Measurements from ENCODE around the gene GNPDA1.

GNPDA1 gene

DNA sequence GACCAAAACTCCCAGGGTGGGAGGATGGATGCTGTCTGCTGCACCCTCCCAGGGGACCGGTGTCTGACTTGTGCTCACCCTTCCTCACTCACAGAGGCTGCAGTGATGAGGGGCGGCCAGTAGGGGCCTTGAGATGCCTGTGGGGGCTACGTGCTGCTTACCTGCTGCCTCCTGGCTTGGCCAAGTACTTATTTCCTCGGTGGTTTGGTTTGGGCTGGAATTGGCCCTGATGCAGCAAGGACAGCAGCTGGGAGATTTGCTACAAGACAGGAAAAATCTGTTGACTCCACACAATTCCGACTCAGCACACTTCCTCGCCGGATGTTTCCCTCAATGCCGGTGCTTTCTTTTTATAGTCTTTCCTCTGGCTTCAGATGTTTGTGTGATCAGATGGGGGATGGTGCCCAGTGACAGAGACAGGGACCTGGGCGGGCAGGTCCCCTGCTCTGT, 61.5 kb downstream of the GNPDA1 start:
- no peak for DNase-seq

All from activated gamma-delta T cell (primary cell).